ENCODE results near the gene DCDC2.

The DCDC2 gene

DNA sequence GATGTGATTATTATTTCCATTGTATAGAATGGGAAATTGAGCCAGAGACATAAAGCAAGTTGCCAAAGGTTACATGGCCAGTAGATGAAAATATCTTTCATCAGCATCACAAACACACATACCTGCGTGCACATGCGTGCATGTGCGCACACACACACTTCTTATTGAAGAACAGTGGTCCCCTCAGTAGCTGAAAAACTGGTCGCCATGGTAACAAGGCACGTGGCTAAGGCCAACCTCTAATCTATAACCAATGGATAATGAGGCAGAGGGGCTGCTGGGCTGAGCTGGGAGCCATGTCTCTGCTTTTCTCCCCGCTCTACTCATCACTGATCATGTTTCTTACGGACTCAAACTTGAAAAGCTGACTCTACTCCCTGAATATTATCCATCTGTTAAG is 171.5 kb downstream of the DCDC2 start:
- no peak for TF ChIP-seq EZH2 (IDR thresholded peaks at IDR 0.05; ENCODE audit: borderline replicate concordance, low read depth, low read length, severe bottlenecking)
- TF ChIP-seq, protein P1, sequence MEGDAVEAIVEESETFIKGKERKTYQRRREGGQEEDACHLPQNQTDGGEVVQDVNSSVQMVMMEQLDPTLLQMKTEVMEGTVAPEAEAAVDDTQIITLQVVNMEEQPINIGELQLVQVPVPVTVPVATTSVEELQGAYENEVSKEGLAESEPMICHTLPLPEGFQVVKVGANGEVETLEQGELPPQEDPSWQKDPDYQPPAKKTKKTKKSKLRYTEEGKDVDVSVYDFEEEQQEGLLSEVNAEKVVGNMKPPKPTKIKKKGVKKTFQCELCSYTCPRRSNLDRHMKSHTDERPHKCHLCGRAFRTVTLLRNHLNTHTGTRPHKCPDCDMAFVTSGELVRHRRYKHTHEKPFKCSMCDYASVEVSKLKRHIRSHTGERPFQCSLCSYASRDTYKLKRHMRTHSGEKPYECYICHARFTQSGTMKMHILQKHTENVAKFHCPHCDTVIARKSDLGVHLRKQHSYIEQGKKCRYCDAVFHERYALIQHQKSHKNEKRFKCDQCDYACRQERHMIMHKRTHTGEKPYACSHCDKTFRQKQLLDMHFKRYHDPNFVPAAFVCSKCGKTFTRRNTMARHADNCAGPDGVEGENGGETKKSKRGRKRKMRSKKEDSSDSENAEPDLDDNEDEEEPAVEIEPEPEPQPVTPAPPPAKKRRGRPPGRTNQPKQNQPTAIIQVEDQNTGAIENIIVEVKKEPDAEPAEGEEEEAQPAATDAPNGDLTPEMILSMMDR (IDR thresholded peaks at IDR 0.05; ENCODE audit: borderline replicate concordance, extremely low read depth, low read length, poor library complexity, severe bottlenecking), result no peak
- Histone ChIP-seq H3K4me2 (ENCODE audit: insufficient read depth, low read length) (no peak overlapping the region), H3K27me3 (ENCODE audit: insufficient read depth, low read length, poor library complexity) (peaks cover 7% of the 10 kb centered on the region), H3K4me1 (ENCODE audit: insufficient read depth, low read length) (no peaks in the 10 kb centered on the region), H2AFZ (ENCODE audit: low read depth, low read length) (no peak overlapping the region), H3K9ac (ENCODE audit: low read depth, low read length) (no peak overlapping the region), H3K9me3 (ENCODE audit: insufficient read depth, low read length, severe bottlenecking) (no peaks in the 10 kb centered on the region), H3K79me2 (ENCODE audit: insufficient read depth, low read length) (no peaks in the 10 kb centered on the region), H3K27ac (ENCODE audit: low read length) (no peak overlapping the region), H3K36me3 (ENCODE audit: insufficient read depth, low read length) (no peaks in the 10 kb centered on the region), H3K4me3 (ENCODE audit: low read depth in 1 of 2, low read length in 2 of 2) (no peak overlapping the region), H4K20me1 (ENCODE audit: insufficient read depth, low read length) (no peaks in the 10 kb centered on the region)
- DNase-seq (no peak), ATAC-seq (ENCODE audit: insufficient read depth, low read depth) (no peak)

DNA sequence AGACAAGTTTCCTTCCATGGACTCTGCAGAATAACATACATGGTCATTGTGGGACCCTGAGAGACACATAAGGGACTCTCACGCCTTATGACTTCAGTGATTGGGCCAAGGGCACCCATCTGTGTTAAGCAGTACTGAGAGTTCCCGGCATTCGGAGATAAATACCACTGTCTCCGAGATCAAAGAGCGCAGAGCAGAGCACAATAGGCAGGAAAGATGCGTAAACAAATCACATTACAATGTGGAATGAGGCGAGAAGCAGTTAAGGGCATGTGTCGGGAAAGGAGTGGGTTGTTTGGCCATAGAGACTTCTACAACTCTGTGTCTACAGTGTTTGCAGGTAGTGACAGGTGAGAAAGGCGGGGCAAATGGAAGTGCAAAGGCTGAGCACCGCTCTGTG is 174.3 kb downstream of the DCDC2 start:
- Histone ChIP-seq H2AFZ (ENCODE audit: low read depth, low read length) (no peak overlapping the region), H3K9ac (ENCODE audit: low read depth, low read length) (no peak overlapping the region), H3K4me2 (ENCODE audit: insufficient read depth, low read length) (no peak overlapping the region), H3K79me2 (ENCODE audit: insufficient read depth, low read length) (no peaks in the 10 kb centered on the region), H3K4me1 (ENCODE audit: insufficient read depth, low read length) (no peaks in the 10 kb centered on the region), H3K9me3 (ENCODE audit: insufficient read depth, low read length, severe bottlenecking) (no peaks in the 10 kb centered on the region), H4K20me1 (ENCODE audit: insufficient read depth, low read length) (no peaks in the 10 kb centered on the region), H3K27ac (ENCODE audit: low read length) (no peak overlapping the region), H3K4me3 (ENCODE audit: low read depth in 1 of 2, low read length in 2 of 2) (no peak overlapping the region), H3K27me3 (ENCODE audit: insufficient read depth, low read length, poor library complexity) (peaks cover 7% of the 10 kb centered on the region), H3K36me3 (ENCODE audit: insufficient read depth, low read length) (no peaks in the 10 kb centered on the region)
- ATAC-seq (ENCODE audit: insufficient read depth, low read depth) (no peak), DNase-seq (no peak)
- no peak for TF ChIP-seq EZH2 (IDR thresholded peaks at IDR 0.05; ENCODE audit: borderline replicate concordance, low read depth, low read length, severe bottlenecking)
- TF ChIP-seq, protein P1 (IDR thresholded peaks at IDR 0.05; ENCODE audit: borderline replicate concordance, extremely low read depth, low read length, poor library complexity, severe bottlenecking), result no peak

DNA sequence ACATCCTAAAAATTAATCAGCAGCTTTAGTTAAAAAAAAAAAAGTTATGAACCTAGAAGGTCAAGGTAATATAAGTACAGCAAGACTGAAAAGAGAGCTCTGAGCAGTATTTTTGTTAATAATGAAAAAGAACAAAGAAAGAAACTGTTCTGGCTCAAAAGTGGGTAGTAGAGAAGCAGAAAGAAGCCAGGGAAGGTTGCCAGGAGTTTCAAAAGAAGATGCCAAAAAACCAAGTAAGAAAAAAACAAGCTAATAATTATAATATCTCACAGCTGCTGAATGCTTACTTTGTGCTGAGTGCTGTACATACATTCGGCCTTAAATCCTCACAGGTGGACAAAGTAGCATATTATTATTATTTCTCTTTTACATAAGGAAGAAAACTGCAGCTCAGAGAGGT is 200.0 kb downstream of the DCDC2 start:
- Histone ChIP-seq H4K20me1 (ENCODE audit: insufficient read depth, low read length) (no peaks in the 10 kb centered on the region), H3K4me1 (ENCODE audit: insufficient read depth, low read length) (no peaks in the 10 kb centered on the region), H3K4me3 (ENCODE audit: low read depth in 1 of 2, low read length in 2 of 2) (no peak overlapping the region), H3K36me3 (ENCODE audit: insufficient read depth, low read length) (no peaks in the 10 kb centered on the region), H3K9me3 (ENCODE audit: insufficient read depth, low read length, severe bottlenecking) (no peaks in the 10 kb centered on the region), H2AFZ (ENCODE audit: low read depth, low read length) (no peak overlapping the region), H3K79me2 (ENCODE audit: insufficient read depth, low read length) (no peaks in the 10 kb centered on the region), H3K27me3 (ENCODE audit: insufficient read depth, low read length, poor library complexity) (peaks cover 4% of the 10 kb centered on the region), H3K4me2 (ENCODE audit: insufficient read depth, low read length) (no peak overlapping the region), H3K27ac (ENCODE audit: low read length) (no peak overlapping the region), H3K9ac (ENCODE audit: low read depth, low read length) (no peak overlapping the region)
- DNase-seq (no peak), ATAC-seq (ENCODE audit: insufficient read depth, low read depth) (no peak)
- TF ChIP-seq, protein P1 (IDR thresholded peaks at IDR 0.05; ENCODE audit: borderline replicate concordance, extremely low read depth, low read length, poor library complexity, severe bottlenecking), result no peak
- TF ChIP-seq EZH2 (IDR thresholded peaks at IDR 0.05; ENCODE audit: borderline replicate concordance, low read depth, low read length, severe bottlenecking), result no peak

DNA sequence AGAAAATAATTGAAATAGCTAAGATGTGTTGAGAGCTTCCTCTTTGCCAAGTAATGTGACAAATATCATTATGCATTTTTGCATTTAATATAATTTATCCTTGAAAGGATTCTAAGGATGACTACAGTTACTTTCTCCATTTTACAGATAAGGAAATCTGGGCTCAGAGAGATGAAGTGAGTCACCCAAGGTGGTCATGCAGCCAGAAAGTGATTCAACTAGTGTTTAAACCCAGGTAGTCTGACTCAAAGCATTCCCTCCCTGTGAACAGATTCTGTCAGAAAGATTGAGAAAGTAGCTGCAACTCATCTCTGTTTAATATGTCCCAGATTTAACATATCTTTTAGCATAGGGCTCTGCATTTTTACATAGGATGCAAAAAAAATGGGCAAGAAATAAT is 203.7 kb downstream of the DCDC2 start:
- ATAC-seq (ENCODE audit: insufficient read depth, low read depth), result no peak
- no peak for DNase-seq
- no peak overlapping the region for H3K4me2 ChIP-seq (ENCODE audit: insufficient read depth, low read length)
- no peaks in the 10 kb centered on the region for H3K36me3 ChIP-seq (ENCODE audit: insufficient read depth, low read length)
- no peak overlapping the region for H3K27ac ChIP-seq (ENCODE audit: low read length)
- H4K20me1 ChIP-seq (ENCODE audit: insufficient read depth, low read length), result no peaks in the 10 kb centered on the region
- no peaks in the 10 kb centered on the region for H3K79me2 ChIP-seq (ENCODE audit: insufficient read depth, low read length)
- no peak overlapping the region for H3K9ac ChIP-seq (ENCODE audit: low read depth, low read length)
- no peak for TF ChIP-seq EZH2 (IDR thresholded peaks at IDR 0.05; ENCODE audit: borderline replicate concordance, low read depth, low read length, severe bottlenecking)
- TF ChIP-seq, protein P1 (IDR thresholded peaks at IDR 0.05; ENCODE audit: borderline replicate concordance, extremely low read depth, low read length, poor library complexity, severe bottlenecking), result no peak
- no peak overlapping the region for H3K4me3 ChIP-seq (ENCODE audit: low read depth in 1 of 2, low read length in 2 of 2)
- no peak overlapping the region for H2AFZ ChIP-seq (ENCODE audit: low read depth, low read length)
- H3K4me1 ChIP-seq (ENCODE audit: insufficient read depth, low read length), result no peaks in the 10 kb centered on the region
- H3K27me3 ChIP-seq (ENCODE audit: insufficient read depth, low read length, poor library complexity), result peaks cover 3% of the 10 kb centered on the region
- H3K9me3 ChIP-seq (ENCODE audit: insufficient read depth, low read length, severe bottlenecking), result no peaks in the 10 kb centered on the region
